Measurements from ENCODE around the gene CSF1. TPM values are rescaled to one million over a fixed set of nuclear protein-coding genes. Genes with fewer than 3 reads are reported as not detected.

Gene CSF1
- total RNA-seq, 1 donor from 2014 or later = 0.89 TPM

GRCh38 chr1:109979489-109980091, 68.9 kb downstream of the CSF1 start:
- peaks cover 5% of the 10 kb centered on the region for H3K4me1 Mint-ChIP-seq (ENCODE audit: low read depth)
- no peak for DNase-seq (ENCODE audit: low spot score, unreplicated experiment)
- no peaks in the 10 kb centered on the region for H3K9me3 Mint-ChIP-seq (ENCODE audit: low read depth)
- no peak overlapping the region for H3K27ac Mint-ChIP-seq
- no peak overlapping the region for H3K4me3 Mint-ChIP-seq (ENCODE audit: low read depth)
- no peaks in the 10 kb centered on the region for H3K36me3 Mint-ChIP-seq (ENCODE audit: insufficient read depth)
- no peak for TF ChIP-seq CTCF (IDR thresholded peaks at IDR 0.05; ENCODE audit: unreplicated experiment)
- H3K27me3 Mint-ChIP-seq = peaks cover 4% of the 10 kb centered on the region

Other genes starting within 250 kb of the CSF1 start
- 76.9 and 79.5 TPM in 2 replicates for gene GSTM2, start 242.8 kb upstream of the CSF1 start, total RNA-seq
- 39.0 and 39.1 TPM in 2 replicates for gene GSTM1, start 223.0 kb upstream of the CSF1 start, total RNA-seq
- gene GSTM5, start 198.6 kb upstream of the CSF1 start, total RNA-seq = 2.8 and 2.9 TPM in 2 replicates
- gene GSTM3, start 169.8 kb upstream of the CSF1 start, total RNA-seq = 77.8 and 83.1 TPM in 2 replicates
- 9.5 and 14.2 TPM in 2 replicates for gene EPS8L3, start 146.9 kb upstream of the CSF1 start, total RNA-seq
- gene AHCYL1, start 73.9 kb downstream of the CSF1 start, total RNA-seq = 90.2 and 101 TPM in 2 replicates
- 79.1 and 86.4 TPM in 2 replicates for gene STRIP1, start 123.8 kb downstream of the CSF1 start, total RNA-seq
- 2.8 and 3.7 TPM in 2 replicates for gene ALX3, start 159.8 kb downstream of the CSF1 start, total RNA-seq
- gene UBL4B, start 201.6 kb downstream of the CSF1 start, total RNA-seq = 0.20 TPM in 1 of 2 replicates, not detected in the other
- gene SLC6A17, start 239.6 kb downstream of the CSF1 start, total RNA-seq = 0.11 TPM in 1 of 2 replicates, not detected in the other